ENCODE results near the gene XYLT1. TPM values are rescaled to one million over a fixed set of nuclear protein-coding genes. Genes with fewer than 3 reads are reported as not detected.

The XYLT1 gene
- total RNA-seq, 1 experiment from 2014 or later: 25.0 TPM

DNA sequence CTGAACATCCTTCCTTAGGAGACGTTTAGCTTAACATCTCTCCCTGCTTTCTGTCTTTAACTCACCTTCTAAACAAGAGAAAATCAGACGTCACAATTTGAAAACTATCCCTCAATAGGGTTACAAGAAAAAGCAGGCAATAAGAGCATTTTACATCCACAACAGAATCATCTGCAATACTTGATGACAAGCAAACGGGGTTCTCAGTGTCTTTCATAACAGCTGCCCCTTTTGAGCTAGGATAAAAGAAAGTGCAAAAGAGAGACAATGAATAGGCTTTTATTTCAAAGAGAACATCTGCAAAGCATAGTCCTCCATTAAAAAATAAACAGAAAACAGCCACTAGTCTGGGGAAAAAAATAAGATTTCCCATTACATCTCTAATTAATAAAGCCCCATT lies 13.2 kb downstream of the XYLT1 start (continued):
- TF ChIP-seq, protein P1, sequence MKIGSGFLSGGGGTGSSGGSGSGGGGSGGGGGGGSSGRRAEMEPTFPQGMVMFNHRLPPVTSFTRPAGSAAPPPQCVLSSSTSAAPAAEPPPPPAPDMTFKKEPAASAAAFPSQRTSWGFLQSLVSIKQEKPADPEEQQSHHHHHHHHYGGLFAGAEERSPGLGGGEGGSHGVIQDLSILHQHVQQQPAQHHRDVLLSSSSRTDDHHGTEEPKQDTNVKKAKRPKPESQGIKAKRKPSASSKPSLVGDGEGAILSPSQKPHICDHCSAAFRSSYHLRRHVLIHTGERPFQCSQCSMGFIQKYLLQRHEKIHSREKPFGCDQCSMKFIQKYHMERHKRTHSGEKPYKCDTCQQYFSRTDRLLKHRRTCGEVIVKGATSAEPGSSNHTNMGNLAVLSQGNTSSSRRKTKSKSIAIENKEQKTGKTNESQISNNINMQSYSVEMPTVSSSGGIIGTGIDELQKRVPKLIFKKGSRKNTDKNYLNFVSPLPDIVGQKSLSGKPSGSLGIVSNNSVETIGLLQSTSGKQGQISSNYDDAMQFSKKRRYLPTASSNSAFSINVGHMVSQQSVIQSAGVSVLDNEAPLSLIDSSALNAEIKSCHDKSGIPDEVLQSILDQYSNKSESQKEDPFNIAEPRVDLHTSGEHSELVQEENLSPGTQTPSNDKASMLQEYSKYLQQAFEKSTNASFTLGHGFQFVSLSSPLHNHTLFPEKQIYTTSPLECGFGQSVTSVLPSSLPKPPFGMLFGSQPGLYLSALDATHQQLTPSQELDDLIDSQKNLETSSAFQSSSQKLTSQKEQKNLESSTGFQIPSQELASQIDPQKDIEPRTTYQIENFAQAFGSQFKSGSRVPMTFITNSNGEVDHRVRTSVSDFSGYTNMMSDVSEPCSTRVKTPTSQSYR (CRISPR knock-in tag; IDR thresholded peaks at IDR 0.05): no peak

DNA sequence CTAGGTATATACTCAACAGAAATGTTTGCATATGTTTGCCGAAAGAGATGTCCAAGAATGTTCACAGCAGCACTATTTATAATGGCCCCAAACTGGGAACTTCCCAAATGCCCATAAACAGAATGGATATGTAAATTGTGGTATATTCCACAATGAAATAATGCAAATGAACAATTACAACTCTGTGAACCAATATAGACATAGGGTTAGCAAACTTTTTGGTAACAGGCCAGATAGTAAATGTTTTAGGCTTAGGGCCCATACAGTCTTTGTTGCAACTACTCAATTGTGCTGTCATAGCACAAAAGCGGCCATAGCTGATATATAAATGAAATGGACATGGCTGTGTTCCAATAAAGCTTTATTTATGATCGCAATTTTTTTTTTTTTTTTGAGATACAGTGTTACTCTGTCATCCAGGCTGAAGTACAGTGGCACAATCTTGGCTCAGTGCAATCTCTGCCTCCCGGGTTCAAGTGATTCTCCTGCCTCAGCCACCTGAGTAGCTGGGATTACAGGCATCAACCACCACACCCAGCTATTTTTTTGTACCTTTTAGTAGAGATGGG lies 16.5 kb downstream of the XYLT1 start:
- Mint-ChIP-seq H3K27me3 (ENCODE audit: low read depth) (no peaks in the 10 kb centered on the region), H3K27ac (no peak overlapping the region), H3K36me3 (peaks cover 3% of the 10 kb centered on the region), H3K4me1 (peaks cover 39% of the 10 kb centered on the region), H3K4me3 (no peak overlapping the region), H3K9me3 (no peaks in the 10 kb centered on the region)
- no peak for DNase-seq (ENCODE audit: low spot score)
- TF ChIP-seq, protein P2, sequence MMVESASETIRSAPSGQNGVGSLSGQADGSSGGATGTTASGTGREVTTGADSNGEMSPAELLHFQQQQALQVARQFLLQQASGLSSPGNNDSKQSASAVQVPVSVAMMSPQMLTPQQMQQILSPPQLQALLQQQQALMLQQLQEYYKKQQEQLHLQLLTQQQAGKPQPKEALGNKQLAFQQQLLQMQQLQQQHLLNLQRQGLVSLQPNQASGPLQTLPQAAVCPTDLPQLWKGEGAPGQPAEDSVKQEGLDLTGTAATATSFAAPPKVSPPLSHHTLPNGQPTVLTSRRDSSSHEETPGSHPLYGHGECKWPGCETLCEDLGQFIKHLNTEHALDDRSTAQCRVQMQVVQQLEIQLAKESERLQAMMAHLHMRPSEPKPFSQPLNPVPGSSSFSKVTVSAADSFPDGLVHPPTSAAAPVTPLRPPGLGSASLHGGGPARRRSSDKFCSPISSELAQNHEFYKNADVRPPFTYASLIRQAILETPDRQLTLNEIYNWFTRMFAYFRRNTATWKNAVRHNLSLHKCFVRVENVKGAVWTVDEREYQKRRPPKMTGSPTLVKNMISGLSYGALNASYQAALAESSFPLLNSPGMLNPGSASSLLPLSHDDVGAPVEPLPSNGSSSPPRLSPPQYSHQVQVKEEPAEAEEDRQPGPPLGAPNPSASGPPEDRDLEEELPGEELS (CRISPR knock-in tag; IDR thresholded peaks at IDR 0.05): no peak
- TF ChIP-seq ZNF671 (CRISPR knock-in tag; IDR thresholded peaks at IDR 0.05) (no peak), ZNF219 (CRISPR knock-in tag; IDR thresholded peaks at IDR 0.05; ENCODE audit: borderline replicate concordance) (no peak), TP53 (CRISPR knock-in tag; IDR thresholded peaks at IDR 0.05) (no peak), SMAD3 (CRISPR knock-in tag; IDR thresholded peaks at IDR 0.05; ENCODE audit: borderline replicate concordance) (no peak), SP1 (CRISPR knock-in tag; conservative IDR thresholded peaks at IDR 0.05) (no peak), JUN (CRISPR knock-in tag; IDR thresholded peaks at IDR 0.05) (no peak), FOXP1 (CRISPR knock-in tag; IDR thresholded peaks at IDR 0.05; ENCODE audit: borderline replicate concordance) (no peak), ZNF232 (CRISPR knock-in tag; IDR thresholded peaks at IDR 0.05) (no peak), NFE2L1 (CRISPR knock-in tag; IDR thresholded peaks at IDR 0.05) (no peak), CREB1 (CRISPR knock-in tag; IDR thresholded peaks at IDR 0.05) (no peak)
- TF ChIP-seq, protein P3, sequence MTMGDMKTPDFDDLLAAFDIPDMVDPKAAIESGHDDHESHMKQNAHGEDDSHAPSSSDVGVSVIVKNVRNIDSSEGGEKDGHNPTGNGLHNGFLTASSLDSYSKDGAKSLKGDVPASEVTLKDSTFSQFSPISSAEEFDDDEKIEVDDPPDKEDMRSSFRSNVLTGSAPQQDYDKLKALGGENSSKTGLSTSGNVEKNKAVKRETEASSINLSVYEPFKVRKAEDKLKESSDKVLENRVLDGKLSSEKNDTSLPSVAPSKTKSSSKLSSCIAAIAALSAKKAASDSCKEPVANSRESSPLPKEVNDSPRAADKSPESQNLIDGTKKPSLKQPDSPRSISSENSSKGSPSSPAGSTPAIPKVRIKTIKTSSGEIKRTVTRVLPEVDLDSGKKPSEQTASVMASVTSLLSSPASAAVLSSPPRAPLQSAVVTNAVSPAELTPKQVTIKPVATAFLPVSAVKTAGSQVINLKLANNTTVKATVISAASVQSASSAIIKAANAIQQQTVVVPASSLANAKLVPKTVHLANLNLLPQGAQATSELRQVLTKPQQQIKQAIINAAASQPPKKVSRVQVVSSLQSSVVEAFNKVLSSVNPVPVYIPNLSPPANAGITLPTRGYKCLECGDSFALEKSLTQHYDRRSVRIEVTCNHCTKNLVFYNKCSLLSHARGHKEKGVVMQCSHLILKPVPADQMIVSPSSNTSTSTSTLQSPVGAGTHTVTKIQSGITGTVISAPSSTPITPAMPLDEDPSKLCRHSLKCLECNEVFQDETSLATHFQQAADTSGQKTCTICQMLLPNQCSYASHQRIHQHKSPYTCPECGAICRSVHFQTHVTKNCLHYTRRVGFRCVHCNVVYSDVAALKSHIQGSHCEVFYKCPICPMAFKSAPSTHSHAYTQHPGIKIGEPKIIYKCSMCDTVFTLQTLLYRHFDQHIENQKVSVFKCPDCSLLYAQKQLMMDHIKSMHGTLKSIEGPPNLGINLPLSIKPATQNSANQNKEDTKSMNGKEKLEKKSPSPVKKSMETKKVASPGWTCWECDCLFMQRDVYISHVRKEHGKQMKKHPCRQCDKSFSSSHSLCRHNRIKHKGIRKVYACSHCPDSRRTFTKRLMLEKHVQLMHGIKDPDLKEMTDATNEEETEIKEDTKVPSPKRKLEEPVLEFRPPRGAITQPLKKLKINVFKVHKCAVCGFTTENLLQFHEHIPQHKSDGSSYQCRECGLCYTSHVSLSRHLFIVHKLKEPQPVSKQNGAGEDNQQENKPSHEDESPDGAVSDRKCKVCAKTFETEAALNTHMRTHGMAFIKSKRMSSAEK (CRISPR knock-in tag; IDR thresholded peaks at IDR 0.05; ENCODE audit: borderline replicate concordance): no peak
- TF ChIP-seq, protein P4, sequence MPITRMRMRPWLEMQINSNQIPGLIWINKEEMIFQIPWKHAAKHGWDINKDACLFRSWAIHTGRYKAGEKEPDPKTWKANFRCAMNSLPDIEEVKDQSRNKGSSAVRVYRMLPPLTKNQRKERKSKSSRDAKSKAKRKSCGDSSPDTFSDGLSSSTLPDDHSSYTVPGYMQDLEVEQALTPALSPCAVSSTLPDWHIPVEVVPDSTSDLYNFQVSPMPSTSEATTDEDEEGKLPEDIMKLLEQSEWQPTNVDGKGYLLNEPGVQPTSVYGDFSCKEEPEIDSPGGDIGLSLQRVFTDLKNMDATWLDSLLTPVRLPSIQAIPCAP (CRISPR knock-in tag; IDR thresholded peaks at IDR 0.05): no peak
- TF ChIP-seq, protein P5, sequence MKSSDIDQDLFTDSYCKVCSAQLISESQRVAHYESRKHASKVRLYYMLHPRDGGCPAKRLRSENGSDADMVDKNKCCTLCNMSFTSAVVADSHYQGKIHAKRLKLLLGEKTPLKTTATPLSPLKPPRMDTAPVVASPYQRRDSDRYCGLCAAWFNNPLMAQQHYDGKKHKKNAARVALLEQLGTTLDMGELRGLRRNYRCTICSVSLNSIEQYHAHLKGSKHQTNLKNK (CRISPR knock-in tag; IDR thresholded peaks at IDR 0.05): no peak
- TF ChIP-seq, protein P6, sequence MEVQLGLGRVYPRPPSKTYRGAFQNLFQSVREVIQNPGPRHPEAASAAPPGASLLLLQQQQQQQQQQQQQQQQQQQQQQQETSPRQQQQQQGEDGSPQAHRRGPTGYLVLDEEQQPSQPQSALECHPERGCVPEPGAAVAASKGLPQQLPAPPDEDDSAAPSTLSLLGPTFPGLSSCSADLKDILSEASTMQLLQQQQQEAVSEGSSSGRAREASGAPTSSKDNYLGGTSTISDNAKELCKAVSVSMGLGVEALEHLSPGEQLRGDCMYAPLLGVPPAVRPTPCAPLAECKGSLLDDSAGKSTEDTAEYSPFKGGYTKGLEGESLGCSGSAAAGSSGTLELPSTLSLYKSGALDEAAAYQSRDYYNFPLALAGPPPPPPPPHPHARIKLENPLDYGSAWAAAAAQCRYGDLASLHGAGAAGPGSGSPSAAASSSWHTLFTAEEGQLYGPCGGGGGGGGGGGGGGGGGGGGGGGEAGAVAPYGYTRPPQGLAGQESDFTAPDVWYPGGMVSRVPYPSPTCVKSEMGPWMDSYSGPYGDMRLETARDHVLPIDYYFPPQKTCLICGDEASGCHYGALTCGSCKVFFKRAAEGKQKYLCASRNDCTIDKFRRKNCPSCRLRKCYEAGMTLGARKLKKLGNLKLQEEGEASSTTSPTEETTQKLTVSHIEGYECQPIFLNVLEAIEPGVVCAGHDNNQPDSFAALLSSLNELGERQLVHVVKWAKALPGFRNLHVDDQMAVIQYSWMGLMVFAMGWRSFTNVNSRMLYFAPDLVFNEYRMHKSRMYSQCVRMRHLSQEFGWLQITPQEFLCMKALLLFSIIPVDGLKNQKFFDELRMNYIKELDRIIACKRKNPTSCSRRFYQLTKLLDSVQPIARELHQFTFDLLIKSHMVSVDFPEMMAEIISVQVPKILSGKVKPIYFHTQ (CRISPR knock-in tag; IDR thresholded peaks at IDR 0.05): no peak
- TF ChIP-seq, protein P7, sequence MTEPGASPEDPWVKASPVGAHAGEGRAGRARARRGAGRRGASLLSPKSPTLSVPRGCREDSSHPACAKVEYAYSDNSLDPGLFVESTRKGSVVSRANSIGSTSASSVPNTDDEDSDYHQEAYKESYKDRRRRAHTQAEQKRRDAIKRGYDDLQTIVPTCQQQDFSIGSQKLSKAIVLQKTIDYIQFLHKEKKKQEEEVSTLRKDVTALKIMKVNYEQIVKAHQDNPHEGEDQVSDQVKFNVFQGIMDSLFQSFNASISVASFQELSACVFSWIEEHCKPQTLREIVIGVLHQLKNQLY (CRISPR knock-in tag; IDR thresholded peaks at IDR 0.05): no peak
- ChIA-PET POLR2A (no interaction called here), CTCF (interaction anchor here (0.9 kb wide), 1 partner anchor 13 kb away, joined by 3 read pairs; no protein-coding TSS in a partner anchor)
- ATAC-seq: no peak
